OCI-LY3 (cell line): ENCODE data around the gene FAM219A.

Experiments
- H2AFZ ChIP-seq: fragments of 200-600, 300-600 bp; shearing (Covaris generic); 2 replicates; pipeline ENCODE4 v1.6.0; 2014; ENCODE audit warnings: antibody characterized with exemption, low read depth, low read length
- H3K27ac ChIP-seq: fragments of 200-600, 300-600 bp; sonication (generic); 2 replicates; pipeline ENCODE4 v1.5.1; 2014; ENCODE audit warnings: mild to moderate bottlenecking, low read length, moderate library complexity, mixed read lengths
- H3K27me3 ChIP-seq: fragments of 200-600, 300-600 bp; sonication (generic); 2 replicates; pipeline ENCODE4 v1.6.1; 2014; ENCODE audit warnings: low read depth, low read length, mixed read lengths
- H3K36me3 ChIP-seq: fragments of 200-600, 300-600 bp; sonication (generic); replicated peaks from 2 replicates; pipeline ENCODE3; 2014; ENCODE audit warnings: low read depth, low read length, mixed read lengths
- H3K4me1 ChIP-seq: fragments of 300-600, 200-600 bp; sonication (generic); 2 replicates; pipeline ENCODE4 v1.6.1; 2014; ENCODE audit warnings: low read length, mixed read lengths
- H3K4me2 ChIP-seq: fragments of 200-600, 300-600 bp; sonication (generic); 2 replicates; pipeline ENCODE4 v1.6.1; 2014; ENCODE audit warnings: low read length, mixed read lengths
- H3K4me3 ChIP-seq: fragments of 300-600, 200-600 bp; sonication (generic); 2 replicates; pipeline ENCODE4 v1.5.1; 2014; ENCODE audit warnings: antibody characterized with exemption, mild to moderate bottlenecking, low read length, moderate library complexity
- H3K79me2 ChIP-seq: fragments of 300-600, 200-600 bp; shearing (Covaris generic); 2 replicates; pipeline ENCODE4 v1.6.1; 2014; ENCODE audit warnings: mild to moderate bottlenecking, low read length, mixed read lengths
- H3K9ac ChIP-seq: fragments of 300-600, 200-600 bp; shearing (Covaris generic); 2 replicates; pipeline ENCODE4 v1.6.0; 2014; ENCODE audit warnings: mild to moderate bottlenecking, low read length, moderate library complexity
- H3K9me3 ChIP-seq: fragments of 200-600, 300-600 bp; shearing (Covaris generic); 2 replicates; pipeline ENCODE4 v1.6.1; 2014; ENCODE audit warnings: low read length, mixed read lengths; ENCODE audit not compliant: insufficient read depth
- H4K20me1 ChIP-seq: fragments of 200-600, 300-600 bp; sonication (generic); 2 replicates; pipeline ENCODE4 v1.6.1; 2016; ENCODE audit warnings: low read length, mixed read lengths; ENCODE audit not compliant: insufficient read depth
- EZH2phosphoT487 ChIP-seq: fragments of 200-600 bp; shearing (Covaris generic); IDR thresholded peaks from 2 replicates; pipeline ENCODE4 v1.6.1; 2018; ENCODE audit warnings: antibody characterized with exemption, mixed run types, low read depth
- TF ChIP-seq, protein P1 (sequence below): fragments of 200-600, 300-600 bp; sonication (generic); IDR thresholded peaks from 2 replicates; pipeline ENCODE4 v1.5.1; 2014; ENCODE audit warnings: antibody characterized with exemption, low read length, low read depth

FAM219A gene

DNA sequence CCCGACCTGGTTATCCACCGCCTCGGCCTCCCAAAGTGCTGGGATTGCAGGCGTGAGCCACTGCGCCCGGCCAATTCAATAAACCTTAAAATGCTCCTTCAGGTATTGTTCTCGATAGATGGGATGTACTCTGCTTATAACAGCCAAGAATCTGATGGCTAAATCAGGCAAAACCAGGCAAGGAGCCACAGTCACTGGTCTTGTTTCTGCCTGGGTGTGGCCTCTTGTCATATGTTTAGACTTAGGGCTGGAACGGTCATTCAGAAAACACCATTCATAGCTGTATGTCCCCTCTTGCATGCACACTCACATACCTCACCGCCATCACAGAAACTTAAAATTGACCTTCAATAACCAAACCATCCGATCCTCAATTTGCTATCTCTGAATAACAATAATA lies 7.7 kb downstream of the FAM219A start:
- H3K9ac ChIP-seq: no peak overlapping the region
- H3K9me3 ChIP-seq: no peaks in the 10 kb centered on the region
- H3K79me2 ChIP-seq: no peaks in the 10 kb centered on the region; the same call in 1 of the 2 replicates
- H4K20me1 ChIP-seq: 0 out of 2 replicates have a peak, but pooled peaks cover 5% of the 10 kb centered on the region
- no peak overlapping the region for H3K27ac ChIP-seq
- H3K4me3 ChIP-seq: no peak overlapping the region
- H3K4me1 ChIP-seq: peaks cover 9% of the 10 kb centered on the region
- TF ChIP-seq EZH2phosphoT487: no peak
- TF ChIP-seq, protein P1, sequence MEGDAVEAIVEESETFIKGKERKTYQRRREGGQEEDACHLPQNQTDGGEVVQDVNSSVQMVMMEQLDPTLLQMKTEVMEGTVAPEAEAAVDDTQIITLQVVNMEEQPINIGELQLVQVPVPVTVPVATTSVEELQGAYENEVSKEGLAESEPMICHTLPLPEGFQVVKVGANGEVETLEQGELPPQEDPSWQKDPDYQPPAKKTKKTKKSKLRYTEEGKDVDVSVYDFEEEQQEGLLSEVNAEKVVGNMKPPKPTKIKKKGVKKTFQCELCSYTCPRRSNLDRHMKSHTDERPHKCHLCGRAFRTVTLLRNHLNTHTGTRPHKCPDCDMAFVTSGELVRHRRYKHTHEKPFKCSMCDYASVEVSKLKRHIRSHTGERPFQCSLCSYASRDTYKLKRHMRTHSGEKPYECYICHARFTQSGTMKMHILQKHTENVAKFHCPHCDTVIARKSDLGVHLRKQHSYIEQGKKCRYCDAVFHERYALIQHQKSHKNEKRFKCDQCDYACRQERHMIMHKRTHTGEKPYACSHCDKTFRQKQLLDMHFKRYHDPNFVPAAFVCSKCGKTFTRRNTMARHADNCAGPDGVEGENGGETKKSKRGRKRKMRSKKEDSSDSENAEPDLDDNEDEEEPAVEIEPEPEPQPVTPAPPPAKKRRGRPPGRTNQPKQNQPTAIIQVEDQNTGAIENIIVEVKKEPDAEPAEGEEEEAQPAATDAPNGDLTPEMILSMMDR: no peak
- no peaks in the 10 kb centered on the region for H3K27me3 ChIP-seq
- no peak overlapping the region for H3K4me2 ChIP-seq
- H3K36me3 ChIP-seq: no peaks in the 10 kb centered on the region
- H2AFZ ChIP-seq: no peak overlapping the region

DNA sequence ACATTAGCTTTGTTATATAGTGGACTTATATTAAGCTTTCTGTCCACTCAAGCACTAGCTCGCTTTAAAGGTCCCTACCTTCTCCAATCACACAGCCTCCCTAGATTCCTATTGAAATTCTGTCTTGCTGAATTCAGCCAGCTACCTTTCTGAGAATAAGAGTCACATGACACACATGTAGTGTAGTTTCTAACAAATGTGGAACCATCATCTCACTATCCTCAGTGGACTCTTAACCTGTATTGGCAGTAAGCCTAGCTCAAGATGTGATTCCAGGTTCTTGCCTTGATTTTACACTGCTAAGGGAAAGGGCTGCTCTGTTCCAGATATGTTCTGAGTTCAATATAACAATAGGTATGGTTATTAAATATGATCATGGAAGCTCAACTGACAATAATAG lies 11.4 kb downstream of the FAM219A start:
- Histone ChIP-seq H3K4me2 (no peak overlapping the region), H2AFZ (no peak overlapping the region), H3K79me2 (no peaks in the 10 kb centered on the region; the same call in 1 of the 2 replicates), H3K4me3 (no peak overlapping the region), H3K4me1 (peaks cover 9% of the 10 kb centered on the region), H3K36me3 (no peaks in the 10 kb centered on the region), H3K27ac (no peak overlapping the region), H3K27me3 (no peaks in the 10 kb centered on the region), H4K20me1 (0 out of 2 replicates have a peak, but pooled peaks cover 5% of the 10 kb centered on the region), H3K9ac (no peak overlapping the region), H3K9me3 (no peaks in the 10 kb centered on the region)
- TF ChIP-seq EZH2phosphoT487: no peak
- TF ChIP-seq, protein P1: no peak

DNA sequence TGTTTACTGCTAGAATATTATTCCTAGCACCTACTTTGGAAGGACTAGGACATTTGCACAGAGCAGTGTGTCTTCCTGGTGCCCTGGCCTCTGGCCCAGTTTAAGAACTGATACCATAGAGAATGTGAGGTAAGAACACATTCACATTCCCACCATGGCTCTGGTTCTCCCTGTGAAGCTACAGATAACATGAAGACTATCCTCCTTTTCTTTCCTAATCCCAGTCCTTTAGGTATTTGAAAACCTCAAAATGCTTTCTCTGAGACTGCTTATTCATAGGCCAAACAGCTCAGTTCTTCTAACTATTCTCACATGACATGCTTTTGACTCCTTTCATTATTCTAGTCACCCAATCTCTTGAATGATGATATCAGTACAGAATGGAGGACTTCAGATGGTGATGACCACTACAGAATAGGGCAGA lies 11.9 kb downstream of the FAM219A start:
- no peaks in the 10 kb centered on the region for H3K9me3 ChIP-seq
- no peak overlapping the region for H3K9ac ChIP-seq
- peaks cover 6% of the 10 kb centered on the region for H3K4me1 ChIP-seq
- no peaks in the 10 kb centered on the region; the same call in 1 of the 2 replicates for H3K79me2 ChIP-seq
- H3K27me3 ChIP-seq: no peaks in the 10 kb centered on the region
- TF ChIP-seq, protein P1: no peak
- H3K27ac ChIP-seq: no peak overlapping the region
- H3K36me3 ChIP-seq: no peaks in the 10 kb centered on the region
- 0 out of 2 replicates have a peak, but pooled peaks cover 5% of the 10 kb centered on the region for H4K20me1 ChIP-seq
- H3K4me3 ChIP-seq: no peak overlapping the region
- H2AFZ ChIP-seq: no peak overlapping the region
- no peak overlapping the region for H3K4me2 ChIP-seq

DNA sequence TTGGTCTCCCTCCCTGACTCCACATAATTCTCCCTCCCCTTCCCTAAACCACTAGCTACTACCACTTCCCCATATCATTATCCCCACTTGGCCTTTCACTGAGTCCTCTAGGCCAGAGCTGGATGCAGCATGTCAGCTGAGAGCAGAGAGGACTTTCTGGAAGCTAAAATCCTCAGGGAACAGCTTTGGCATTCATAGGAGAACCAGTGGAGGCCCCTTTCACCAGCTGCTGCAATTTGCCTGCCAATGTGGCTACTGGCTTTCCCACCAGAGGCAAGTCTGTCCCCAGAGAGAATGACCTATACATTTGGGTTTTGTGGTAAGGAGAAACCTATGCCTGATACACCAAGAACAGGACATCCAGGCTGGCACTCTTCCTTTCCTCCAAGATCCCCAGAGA lies 14.4 kb downstream of the FAM219A start:
- no peaks in the 10 kb centered on the region for H3K27me3 ChIP-seq
- H3K9ac ChIP-seq: no peak overlapping the region
- peaks cover 9% of the 10 kb centered on the region; the same call in 1 of the 2 replicates for H4K20me1 ChIP-seq
- no peaks in the 10 kb centered on the region for H3K4me1 ChIP-seq
- TF ChIP-seq, protein P1: no peak
- no peaks in the 10 kb centered on the region for H3K79me2 ChIP-seq
- H3K4me3 ChIP-seq: no peak overlapping the region
- no peak overlapping the region for H3K27ac ChIP-seq
- no peak overlapping the region for H3K4me2 ChIP-seq
- H3K36me3 ChIP-seq: no peaks in the 10 kb centered on the region
- H3K9me3 ChIP-seq: no peaks in the 10 kb centered on the region
- H2AFZ ChIP-seq: no peak overlapping the region
